ENCODE results near the gene ST6GALNAC6. TPM values are rescaled to one million over a fixed set of nuclear protein-coding genes. Genes with fewer than 3 reads are reported as not detected.

ST6GALNAC6 gene
- polyA plus RNA-seq, 2 of the 4 experiments (the other 2 are of a cell fraction) = 8.2 to 25.2 TPM

DNA sequence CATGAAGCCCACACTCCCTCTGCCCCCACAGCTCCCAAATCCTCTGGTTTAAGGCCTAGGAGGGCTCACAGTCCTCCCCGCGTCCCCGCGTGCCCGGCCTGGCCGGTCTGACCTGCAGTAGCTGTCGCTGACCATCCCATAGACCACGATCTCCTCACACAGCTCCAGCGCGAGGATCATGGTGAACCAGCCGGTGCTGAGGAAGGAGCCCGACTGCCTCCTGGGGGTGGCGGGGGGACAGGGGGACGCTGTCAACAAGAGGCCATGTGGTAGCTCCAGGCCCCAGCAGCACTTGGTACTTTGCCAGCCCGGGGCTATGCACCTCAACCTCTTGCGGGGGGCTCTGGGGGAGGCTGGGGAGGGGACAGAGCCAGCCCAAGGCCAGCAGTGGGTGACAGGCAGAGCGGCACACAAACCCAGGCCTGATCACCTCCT, 10.5 kb upstream of the ST6GALNAC6 start:
- TF ChIP-seq ZNF302 (CRISPR knock-in tag; IDR thresholded peaks at IDR 0.05) (no peak), BHLHE40 (IDR thresholded peaks at IDR 0.05; ENCODE audit: low read depth, low read length) (no peak), FOSB (CRISPR knock-in tag; IDR thresholded peaks at IDR 0.05) (no peak), HOXA7 (CRISPR knock-in tag; IDR thresholded peaks at IDR 0.05) (no peak), JUNB (IDR thresholded peaks at IDR 0.05) (no peak), POLR2A (IDR thresholded peaks at IDR 0.05; ENCODE audit: low read length) (no peak), EHMT2 (IDR thresholded peaks at IDR 0.05; ENCODE audit: low read depth) (no peak), JUN (IDR thresholded peaks at IDR 0.05) (no peak), TFCP2L1 (CRISPR knock-in tag; IDR thresholded peaks at IDR 0.05) (no peak), RNF2 (IDR thresholded peaks at IDR 0.05; ENCODE audit: borderline replicate concordance, low read depth) (no peak), RCOR1 (IDR thresholded peaks at IDR 0.05; ENCODE audit: low read depth, low read length) (no peak), TP53 (CRISPR knock-in tag; IDR thresholded peaks at IDR 0.05) (no peak), FOXS1 (CRISPR knock-in tag; IDR thresholded peaks at IDR 0.05) (no peak), KDM1A (IDR thresholded peaks at IDR 0.05; ENCODE audit: low read depth) (no peak), SREBF2 (IDR thresholded peaks at IDR 0.05) (no peak)
- TF ChIP-seq, protein P1, sequence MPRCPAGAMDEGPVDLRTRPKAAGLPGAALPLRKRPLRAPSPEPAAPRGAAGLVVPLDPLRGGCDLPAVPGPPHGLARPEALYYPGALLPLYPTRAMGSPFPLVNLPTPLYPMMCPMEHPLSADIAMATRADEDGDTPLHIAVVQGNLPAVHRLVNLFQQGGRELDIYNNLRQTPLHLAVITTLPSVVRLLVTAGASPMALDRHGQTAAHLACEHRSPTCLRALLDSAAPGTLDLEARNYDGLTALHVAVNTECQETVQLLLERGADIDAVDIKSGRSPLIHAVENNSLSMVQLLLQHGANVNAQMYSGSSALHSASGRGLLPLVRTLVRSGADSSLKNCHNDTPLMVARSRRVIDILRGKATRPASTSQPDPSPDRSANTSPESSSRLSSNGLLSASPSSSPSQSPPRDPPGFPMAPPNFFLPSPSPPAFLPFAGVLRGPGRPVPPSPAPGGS (IDR thresholded peaks at IDR 0.05) = no peak
- TF ChIP-seq, protein P2, sequence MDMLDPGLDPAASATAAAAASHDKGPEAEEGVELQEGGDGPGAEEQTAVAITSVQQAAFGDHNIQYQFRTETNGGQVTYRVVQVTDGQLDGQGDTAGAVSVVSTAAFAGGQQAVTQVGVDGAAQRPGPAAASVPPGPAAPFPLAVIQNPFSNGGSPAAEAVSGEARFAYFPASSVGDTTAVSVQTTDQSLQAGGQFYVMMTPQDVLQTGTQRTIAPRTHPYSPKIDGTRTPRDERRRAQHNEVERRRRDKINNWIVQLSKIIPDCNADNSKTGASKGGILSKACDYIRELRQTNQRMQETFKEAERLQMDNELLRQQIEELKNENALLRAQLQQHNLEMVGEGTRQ (IDR thresholded peaks at IDR 0.05) = no peak
- TF ChIP-seq, protein P3, sequence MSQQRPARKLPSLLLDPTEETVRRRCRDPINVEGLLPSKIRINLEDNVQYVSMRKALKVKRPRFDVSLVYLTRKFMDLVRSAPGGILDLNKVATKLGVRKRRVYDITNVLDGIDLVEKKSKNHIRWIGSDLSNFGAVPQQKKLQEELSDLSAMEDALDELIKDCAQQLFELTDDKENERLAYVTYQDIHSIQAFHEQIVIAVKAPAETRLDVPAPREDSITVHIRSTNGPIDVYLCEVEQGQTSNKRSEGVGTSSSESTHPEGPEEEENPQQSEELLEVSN (IDR thresholded peaks at IDR 0.05; ENCODE audit: borderline replicate concordance, low read depth) = no peak
- TF ChIP-seq, protein P4, sequence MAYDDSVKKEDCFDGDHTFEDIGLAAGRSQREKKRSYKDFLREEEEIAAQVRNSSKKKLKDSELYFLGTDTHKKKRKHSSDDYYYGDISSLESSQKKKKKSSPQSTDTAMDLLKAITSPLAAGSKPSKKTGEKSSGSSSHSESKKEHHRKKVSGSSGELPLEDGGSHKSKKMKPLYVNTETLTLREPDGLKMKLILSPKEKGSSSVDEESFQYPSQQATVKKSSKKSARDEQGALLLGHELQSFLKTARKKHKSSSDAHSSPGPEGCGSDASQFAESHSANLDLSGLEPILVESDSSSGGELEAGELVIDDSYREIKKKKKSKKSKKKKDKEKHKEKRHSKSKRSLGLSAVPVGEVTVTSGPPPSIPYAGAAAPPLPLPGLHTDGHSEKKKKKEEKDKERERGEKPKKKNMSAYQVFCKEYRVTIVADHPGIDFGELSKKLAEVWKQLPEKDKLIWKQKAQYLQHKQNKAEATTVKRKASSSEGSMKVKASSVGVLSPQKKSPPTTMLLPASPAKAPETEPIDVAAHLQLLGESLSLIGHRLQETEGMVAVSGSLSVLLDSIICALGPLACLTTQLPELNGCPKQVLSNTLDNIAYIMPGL (CRISPR knock-in tag; IDR thresholded peaks at IDR 0.05; ENCODE audit: borderline replicate concordance) = no peak
- no peak for DNase-seq (ENCODE audit: low read depth in 1 of 2, low spot score in 1 of 2)
- ChIA-PET POLR2A (interaction anchor here (0.6 kb wide), 1 partner anchor 31 kb away, joined by 6 read pairs; no protein-coding TSS in a partner anchor), CTCF (interaction anchor here (1.1 to 5.5 kb wide), 8 partner anchors 11 to 257 kb away, joined by 3 to 46 read pairs (median 4); partner anchors contain the start of gene TOR2A)
- H3K9me3 ChIP-seq = no peaks in the 10 kb centered on the region
- peaks cover 14% of the 10 kb centered on the region; the same call in 1 of the 3 replicates for H3K4me1 ChIP-seq
- WGBS (ENCODE audit: missing lambda C conversion rate) = 88% methylated on average over 10 of the region's 17 CpGs
- H3K4me2 ChIP-seq = no peak overlapping the region
- H3K27ac ChIP-seq = no peak overlapping the region
- ATAC-seq = no peak
- no peak overlapping the region for H3K4me3 ChIP-seq
- no peak for FAIRE-seq

DNA sequence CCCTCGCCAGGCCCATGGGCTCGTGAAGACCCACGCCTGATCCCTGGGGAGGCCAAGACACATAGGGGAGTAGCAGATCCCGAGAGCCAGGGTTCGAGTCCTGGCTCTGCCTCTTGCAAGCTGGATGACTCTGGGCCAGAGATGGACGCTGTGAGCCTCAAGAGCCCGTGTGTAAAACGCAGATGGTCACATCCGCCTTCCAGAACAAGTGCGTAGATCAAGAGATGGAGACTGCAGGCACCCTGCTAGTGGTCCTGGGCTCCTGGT, 9.2 kb upstream of the ST6GALNAC6 start:
- Histone ChIP-seq H3K4me1 (peaks cover 17% of the 10 kb centered on the region), H3K9me3 (no peaks in the 10 kb centered on the region), H3K4me2 (no peak overlapping the region), H3K27ac (no peak overlapping the region), H3K4me3 (no peak overlapping the region)
- POLR2A ChIA-PET = no interaction called here
- ATAC-seq (no peak), FAIRE-seq (no peak), DNase-seq (ENCODE audit: low read depth in 1 of 2, low spot score in 1 of 2) (no peak)
- WGBS (ENCODE audit: missing lambda C conversion rate) = 96% methylated on average over 10 of the region's 10 CpGs
- TF ChIP-seq HOXB13 (CRISPR knock-in tag; IDR thresholded peaks at IDR 0.05; ENCODE audit: low read depth) (no peak), GATA3 (IDR thresholded peaks at IDR 0.05; ENCODE audit: borderline replicate concordance) (no peak), JUNB (IDR thresholded peaks at IDR 0.05) (no peak), CHD4 (IDR thresholded peaks at IDR 0.05; ENCODE audit: borderline replicate concordance) (no peak)
- TF ChIP-seq, protein P3 (IDR thresholded peaks at IDR 0.05; ENCODE audit: borderline replicate concordance, low read depth) = no peak
- CTCF ChIA-PET = interaction anchor here (3.0 kb wide), 1 partner anchor 12 kb away, joined by 21 read pairs; no protein-coding TSS in a partner anchor
